Right atrium auricular region (tissue), 2 donors: Measurements from ENCODE around the gene ICA1. TPM values are rescaled to one million over a fixed set of nuclear protein-coding genes. Genes with fewer than 3 reads are reported as not detected.

Experiments used
- DNase-seq: peaks from one replicate; pipeline ENCODE4 v3.0.0-alpha.2; 2019; ENCODE audit warnings: low spot score
- H3K27ac ChIP-seq, 2 donors: fragments of 200-600 bp; sonication (generic); 1 replicate in 1 of 2; 2 replicates in 1 of 2; pipeline ENCODE4 v1.5.1; 2016 to 2019
- H3K27me3 ChIP-seq, 2 donors: fragments of 200-600 bp; sonication (generic); one replicate each; pipeline versions ENCODE4 v1.5.1 to v1.6.0; 2017 to 2019
- H3K36me3 ChIP-seq: fragments of 200-600 bp; sonication (generic); one replicate; pipeline ENCODE4 v1.5.1; 2016
- H3K4me1 ChIP-seq, 2 donors: fragments of 200-600 bp; sonication (generic); one replicate each; pipeline versions ENCODE4 v1.5.1 to v1.6.0; 2017 to 2019
- H3K4me3 ChIP-seq, 2 donors: fragments of 200-600 bp; sonication (generic); 1 replicate in 1 of 2; 2 replicates in 1 of 2; pipeline ENCODE4 v1.5.1; 2017 to 2019; ENCODE audit warnings: mild to moderate bottlenecking in 1 of 2, moderate library complexity in 1 of 2
- H3K9me3 ChIP-seq, 2 donors: fragments of 200-600 bp; sonication (generic); one replicate each; pipeline ENCODE4 v1.5.1; 2019
- CTCF ChIP-seq, 2 donors: fragments of 200-600 bp; sonication (generic); IDR thresholded peaks; one replicate each; pipeline ENCODE4 v1.5.1; 2019; ENCODE audit warnings: antibody characterized with exemption in 2 of 2
- total RNA-seq, 2 donors: library from RNA; depleted of rRNA; stranded (reverse); fragments of >200 nt; gene quantifications; one replicate each; pipeline ENCODE4 v1.1.0, GENCODE V29; 2016

The ICA1 gene
- total RNA-seq, 2 donors from 2014 or later: 39.4 to 51.8 TPM

GRCh38 chr7:8129318-8129659 is 132.7 kb downstream of the ICA1 start:
- no peak for TF ChIP-seq CTCF (IDR thresholded peaks at IDR 0.05)
- Histone ChIP-seq H3K4me3 (no peak overlapping the region), H3K9me3 (no peaks in the 10 kb centered on the region), H3K27ac (no peak overlapping the region), H3K4me1 (no peaks in the 10 kb centered on the region), H3K36me3 (peaks cover 5% of the 10 kb centered on the region), H3K27me3 (no peaks in the 10 kb centered on the region)
- no peak for DNase-seq

GRCh38 chr7:8128449-8129317 is 133.3 kb downstream of the ICA1 start:
- Histone ChIP-seq H3K4me1 (no peaks in the 10 kb centered on the region), H3K36me3 (peaks cover 5% of the 10 kb centered on the region), H3K4me3 (no peak overlapping the region), H3K9me3 (no peaks in the 10 kb centered on the region), H3K27me3 (no peaks in the 10 kb centered on the region), H3K27ac (no peak overlapping the region)
- no peak for TF ChIP-seq CTCF (IDR thresholded peaks at IDR 0.05)
- no peak for DNase-seq

GRCh38 chr7:8126601-8127167 is 135.3 kb downstream of the ICA1 start:
- H3K9me3 ChIP-seq: no peaks in the 10 kb centered on the region
- no peak overlapping the region for H3K27ac ChIP-seq
- H3K4me1 ChIP-seq: no peaks in the 10 kb centered on the region
- H3K36me3 ChIP-seq: peaks cover 5% of the 10 kb centered on the region
- no peak overlapping the region for H3K4me3 ChIP-seq
- no peak for TF ChIP-seq CTCF (IDR thresholded peaks at IDR 0.05)
- no peaks in the 10 kb centered on the region for H3K27me3 ChIP-seq
- no peak for DNase-seq

- Histone ChIP-seq H3K4me3 (no peak overlapping the region), H3K27me3 (no peaks in the 10 kb centered on the region), H3K9me3 (no peaks in the 10 kb centered on the region), H3K27ac (no peak overlapping the region), H3K4me1 (no peaks in the 10 kb centered on the region), H3K36me3 (peaks cover 5% of the 10 kb centered on the region)
- DNase-seq: no peak
- TF ChIP-seq CTCF (IDR thresholded peaks at IDR 0.05): no peak
Measured at GRCh38 chr7:8125680-8126444, 136.1 kb downstream of the ICA1 start.

GRCh38 chr7:8121243-8121642 is 140.7 kb downstream of the ICA1 start:
- Histone ChIP-seq H3K4me1 (no peaks in the 10 kb centered on the region), H3K27ac (no peak overlapping the region), H3K36me3 (peaks cover 6% of the 10 kb centered on the region), H3K9me3 (no peaks in the 10 kb centered on the region), H3K4me3 (no peak overlapping the region), H3K27me3 (no peaks in the 10 kb centered on the region)
- DNase-seq: no peak
- no peak for TF ChIP-seq CTCF (IDR thresholded peaks at IDR 0.05)
